HepG2 (cell line): ENCODE measurements around the gene PPP1R9B. TPM values are rescaled to one million over a fixed set of nuclear protein-coding genes. Genes with fewer than 3 reads are reported as not detected.

Experiments
- ATAC-seq: fragments of 200-7000 bp; cut with Tn5 transposase; 3 replicates; pipeline ENCODE4 v1.9.1; 2020; ENCODE audit warnings: mild to moderate bottlenecking, moderate library complexity
- BruUV-seq: library from RNA; stranded (reverse); fragments of 400-500 nt; replicated peaks from 2 replicates; lab custom pipeline; 2021; lab: Mats Ljungman, UMichigan
- CTCF ChIA-PET: fragments of 300-600 bp; formaldehyde crosslinking; extraction: SDS; loops from one replicate; lab custom pipeline; 2021; ENCODE audit warnings: low total read pairs, inconsistent platforms, low intra/inter-chr PET ratio; lab: Yijun Ruan, JAX
- POLR2A ChIA-PET: fragments of 350-600 bp; sonication (Branson Sonifier 250); formaldehyde crosslinking; loops from one replicate; lab custom pipeline; 2020; ENCODE audit warnings: antibody characterized with exemption, inconsistent platforms; lab: Yijun Ruan, JAX
- DNase-seq: peaks from one replicate; pipeline ENCODE4 v3.0.0-alpha.2; 2015; ENCODE audit warnings: low spot score
- FAIRE-seq: peaks from 3 replicates; lab custom pipeline; 2011; peaks lifted over from hg19 to GRCh38; lab: Jason Lieb, UNC
- H2AFZ ChIP-seq: one replicate; pipeline ENCODE4 v1.6.1; 2011; ENCODE audit warnings: low read length, inconsistent platforms
- H3K27ac ChIP-seq: fragments of 300-600 bp; 3 replicates; pipeline ENCODE4 v1.8.0; 2011; ENCODE audit warnings: mixed run types, mild to moderate bottlenecking, mixed read lengths, low read length, inconsistent platforms; ENCODE audit not compliant: insufficient read depth; ENCODE audit errors: extremely low read length
- H3K27me3 ChIP-seq, 2 experiments: fragments of 200-600 bp in 1 of 2; 2 replicates in 1 of 2; 3 replicates in 1 of 2; pipeline versions ENCODE4 v1.6.0 to v1.8.0; 2011; ENCODE audit warnings: low read length in 2 of 2, mild to moderate bottlenecking in 2 of 2, moderate library complexity in 2 of 2, inconsistent platforms in 1 of 2; ENCODE audit not compliant: insufficient read depth in 2 of 2, control insufficient read depth in 1 of 2
- H3K36me3 ChIP-seq, 2 experiments: fragments of 200-600 bp in 1 of 2; replicated peaks in 1 of 2; 2 replicates in 1 of 2; 3 replicates in 1 of 2; pipeline versions ENCODE4 v1.5.1 to v1.8.0; 2011; ENCODE audit warnings: low read length in 2 of 2, inconsistent platforms in 1 of 2; ENCODE audit not compliant: insufficient read depth in 2 of 2, control insufficient read depth in 1 of 2
- H3K4me1 ChIP-seq: 2 replicates; pipeline ENCODE4 v1.5.1; 2012; ENCODE audit warnings: low read length, inconsistent platforms; ENCODE audit not compliant: insufficient read depth
- H3K4me2 ChIP-seq: 2 replicates; pipeline ENCODE4 v1.6.0; 2011; ENCODE audit warnings: low read depth, low read length, inconsistent platforms
- H3K4me3 ChIP-seq, 3 experiments: fragments of 200-600 bp in 1 of 3; sonication (generic), shearing (Covaris generic) in 1 of 3; replicated peaks in 1 of 3; 2 replicates each; pipeline ENCODE4 v1.5.1; 2011 to 2016; ENCODE audit warnings: low read length in 3 of 3, inconsistent platforms in 2 of 3, low read depth in 2 of 3, mild to moderate bottlenecking in 2 of 3, control low read depth in 1 of 3, mixed read lengths in 1 of 3; ENCODE audit not compliant: insufficient read depth in 1 of 3
- H3K79me2 ChIP-seq: one replicate; pipeline ENCODE4 v1.6.1; 2011; ENCODE audit warnings: low read length, inconsistent platforms; ENCODE audit not compliant: insufficient read depth
- H3K9ac ChIP-seq: 2 replicates; pipeline ENCODE4 v1.6.0; 2011; ENCODE audit warnings: mild to moderate bottlenecking, low read depth, low read length, inconsistent platforms; ENCODE audit not compliant: insufficient read depth
- H3K9me3 ChIP-seq: 2 replicates; pipeline ENCODE4 v1.5.1; 2012; ENCODE audit warnings: mild to moderate bottlenecking, low read length
- H4K20me1 ChIP-seq: 2 replicates; pipeline ENCODE4 v1.6.0; 2011; ENCODE audit warnings: inconsistent platforms, mild to moderate bottlenecking, low read length, moderate library complexity; ENCODE audit not compliant: insufficient read depth
- AGO2 ChIP-seq: fragments of 200-400 bp; formaldehyde crosslinking; optimal IDR thresholded peaks from 2 replicates; pipeline ENCODE3; 2017; ENCODE audit warnings: mild to moderate bottlenecking, low read depth, low read length, moderate library complexity
- CREB1 ChIP-seq, 2 experiments: fragments of 450-650 bp in 1 of 2; IDR thresholded peaks; 2 replicates each; pipeline ENCODE4 v1.6.1; 2016 to 2017; ENCODE audit warnings: control low read depth in 1 of 2, mild to moderate bottlenecking in 1 of 2, missing compliant biosample characterization in 1 of 2, missing genetic modification characterization in 1 of 2
- FOXO4 ChIP-seq: sonication (generic); formaldehyde crosslinking; conservative IDR thresholded peaks from 2 replicates; pipeline ENCODE4 v1.8.1; 2023; ENCODE audit warnings: missing genetic modification reagents
- HNF4A ChIP-seq: sonication (generic); formaldehyde crosslinking; IDR thresholded peaks from 2 replicates; pipeline ENCODE4 v1.4.0; 2020; ENCODE audit warnings: missing genetic modification reagents
- ISL2 ChIP-seq: sonication (generic); formaldehyde crosslinking; IDR thresholded peaks from 2 replicates; pipeline ENCODE4 v1.5.0; 2020; ENCODE audit warnings: missing genetic modification reagents
- KLF15 ChIP-seq: sonication (generic); formaldehyde crosslinking; IDR thresholded peaks from 2 replicates; pipeline ENCODE4 v1.8.1; 2023; ENCODE audit warnings: borderline replicate concordance, mild to moderate bottlenecking, inconsistent platforms, missing genetic modification reagents, mixed read lengths
- POLR2AphosphoS5 ChIP-seq: IDR thresholded peaks from 2 replicates; pipeline ENCODE4 v1.6.1; 2012; ENCODE audit warnings: low read depth, low read length
- RXRB ChIP-seq: IDR thresholded peaks from 2 replicates; pipeline ENCODE4 v1.6.1; 2016; ENCODE audit warnings: borderline replicate concordance, missing genetic modification reagents, missing compliant biosample characterization
- SUZ12 ChIP-seq: fragments of 150-350 bp; IDR thresholded peaks from 2 replicates; pipeline ENCODE4 v1.6.1; 2014; ENCODE audit warnings: low read depth, low read length
- ZNF24 ChIP-seq: fragments of 450-650 bp; IDR thresholded peaks from 2 replicates; pipeline ENCODE4 v1.6.1; 2017; ENCODE audit warnings: antibody characterized with exemption, mild to moderate bottlenecking
- ZNF383 ChIP-seq: sonication (generic); formaldehyde crosslinking; IDR thresholded peaks from 2 replicates; pipeline ENCODE4 v1.4.0; 2020; ENCODE audit warnings: missing genetic modification reagents, mild to moderate bottlenecking, borderline replicate concordance
- WGBS: methylation state at CpG from one replicate; pipeline ENCODE4 v1.1.6; 2017; ENCODE audit warnings: low lambda C conversion rate; 5-methylcytosine and 5-hydroxymethylcytosine counted together
- in situ Hi-C: cut with HindIII; loops from 2 replicates; pipeline ENCODE4 v1.10.0; 2017; ENCODE audit warnings: low pct_unique_long_range_greater_than_20kb; ENCODE audit not compliant: extremely low pct_ligation_motif_present
- intact Hi-C: fragments of 100-400 bp; cut with micrococcal nuclease; formaldehyde crosslinking; loops from one replicate; pipeline ENCODE4 v1.10.0; 2022; ENCODE audit not compliant: unreplicated experiment
- polyA plus RNA-seq, 8 experiments: library from polyadenylated mRNA; depleted of rRNA in 3 of 8; stranded (reverse) in 7 of 8; unstranded in 1 of 8; fragments of >200 nt; fragmentation: Illumina TruSeq in 4 of 8; extraction: Trizol in 4 of 8; gene quantifications; 2 replicates each; pipeline versions ENCODE4 v1.2.1 to v1.2.3, GENCODE V29; 2011 to 2016; ENCODE audit warnings: low read depth in 4 of 8, missing spikeins in 1 of 8, mixed read lengths in 1 of 8; ENCODE audit not compliant: insufficient read depth in 1 of 8
- total RNA-seq, 5 experiments: library from RNA; depleted of rRNA; stranded (reverse); fragments of >200 nt; fragmentation: Illumina TruSeq; extraction: Trizol; gene quantifications; 2 replicates each; pipeline ENCODE4 v1.2.3, GENCODE V29; 2016; ENCODE audit warnings: low read depth in 1 of 5
- TF ChIP-seq, protein P1 (sequence below): sonication (generic); formaldehyde crosslinking; IDR thresholded peaks from 2 replicates; pipeline ENCODE4 v1.4.0; 2020; ENCODE audit warnings: missing genetic modification reagents, borderline replicate concordance
- TF ChIP-seq, protein P2 (sequence below): sonication (generic); formaldehyde crosslinking; IDR thresholded peaks from 2 replicates; pipeline ENCODE4 v1.5.1; 2020; ENCODE audit warnings: mild to moderate bottlenecking, missing genetic modification reagents, moderate library complexity

Gene PPP1R9B
- total and polyA plus RNA-seq, 2 of the 13 experiments (the other 11 are each of a cell fraction or from before 2014, with no cell fraction given), result 9.4 to 15.8 TPM

DNA sequence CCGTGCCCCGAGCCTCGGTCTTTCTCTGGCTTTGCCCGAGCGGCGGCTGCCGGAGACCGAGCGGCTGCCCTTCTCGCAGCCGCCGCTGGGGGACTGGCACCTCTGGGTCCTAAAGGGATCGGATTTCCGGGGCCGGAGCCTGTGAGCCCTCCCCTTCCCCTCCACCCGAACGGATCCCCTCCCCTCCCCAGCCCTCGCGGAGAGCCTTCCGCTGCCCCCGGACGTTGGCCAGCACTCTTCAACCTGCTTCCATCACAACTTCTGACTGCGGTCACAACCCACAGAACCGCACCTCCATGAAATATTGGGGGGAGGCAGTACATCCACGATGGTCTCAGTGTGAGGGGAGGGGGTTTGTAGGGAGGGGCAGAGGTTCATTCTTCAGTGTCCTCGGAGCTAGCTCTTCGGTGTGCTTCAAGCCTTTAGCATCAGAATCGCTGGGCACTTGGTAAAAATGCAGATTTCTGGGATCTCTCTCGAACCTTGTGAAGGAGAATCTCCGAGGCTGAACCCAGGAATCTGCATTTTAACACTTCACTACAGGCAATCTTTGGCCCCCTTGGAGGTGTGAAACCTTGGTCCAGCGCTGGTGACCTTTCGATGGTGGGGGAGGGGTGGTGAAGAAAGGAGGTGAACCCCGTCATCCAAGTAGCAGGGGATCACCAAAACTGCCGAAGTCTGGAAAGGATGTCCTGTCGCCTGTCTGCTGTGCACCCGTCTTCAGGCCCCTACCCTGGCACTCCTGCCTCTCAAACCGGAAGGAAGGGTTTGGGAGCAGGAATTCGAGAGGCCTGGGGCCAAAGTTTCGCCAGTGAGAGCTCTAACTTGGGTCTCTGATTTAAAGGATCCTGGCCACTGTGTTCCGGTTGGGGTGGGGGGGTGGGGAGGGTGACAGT, 812 bp upstream of the PPP1R9B start (continued):
- TF ChIP-seq KLF15 (CRISPR knock-in tag) (peak; percentile 54; the same call in 1 of the 2 replicates), ISL2 (CRISPR knock-in tag) (peak; percentile 47; the same call in 1 of the 2 replicates), RXRB (CRISPR knock-in tag) (0 out of 2 replicates have a peak, but pooled peaks have one; percentile 22)
- TF ChIP-seq, protein P1, sequence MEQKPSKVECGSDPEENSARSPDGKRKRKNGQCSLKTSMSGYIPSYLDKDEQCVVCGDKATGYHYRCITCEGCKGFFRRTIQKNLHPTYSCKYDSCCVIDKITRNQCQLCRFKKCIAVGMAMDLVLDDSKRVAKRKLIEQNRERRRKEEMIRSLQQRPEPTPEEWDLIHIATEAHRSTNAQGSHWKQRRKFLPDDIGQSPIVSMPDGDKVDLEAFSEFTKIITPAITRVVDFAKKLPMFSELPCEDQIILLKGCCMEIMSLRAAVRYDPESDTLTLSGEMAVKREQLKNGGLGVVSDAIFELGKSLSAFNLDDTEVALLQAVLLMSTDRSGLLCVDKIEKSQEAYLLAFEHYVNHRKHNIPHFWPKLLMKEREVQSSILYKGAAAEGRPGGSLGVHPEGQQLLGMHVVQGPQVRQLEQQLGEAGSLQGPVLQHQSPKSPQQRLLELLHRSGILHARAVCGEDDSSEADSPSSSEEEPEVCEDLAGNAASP (CRISPR knock-in tag), result 0 out of 2 replicates have a peak, but pooled peaks have one; percentile 21
- TF ChIP-seq, all 625 proteins: peak for 118

DNA sequence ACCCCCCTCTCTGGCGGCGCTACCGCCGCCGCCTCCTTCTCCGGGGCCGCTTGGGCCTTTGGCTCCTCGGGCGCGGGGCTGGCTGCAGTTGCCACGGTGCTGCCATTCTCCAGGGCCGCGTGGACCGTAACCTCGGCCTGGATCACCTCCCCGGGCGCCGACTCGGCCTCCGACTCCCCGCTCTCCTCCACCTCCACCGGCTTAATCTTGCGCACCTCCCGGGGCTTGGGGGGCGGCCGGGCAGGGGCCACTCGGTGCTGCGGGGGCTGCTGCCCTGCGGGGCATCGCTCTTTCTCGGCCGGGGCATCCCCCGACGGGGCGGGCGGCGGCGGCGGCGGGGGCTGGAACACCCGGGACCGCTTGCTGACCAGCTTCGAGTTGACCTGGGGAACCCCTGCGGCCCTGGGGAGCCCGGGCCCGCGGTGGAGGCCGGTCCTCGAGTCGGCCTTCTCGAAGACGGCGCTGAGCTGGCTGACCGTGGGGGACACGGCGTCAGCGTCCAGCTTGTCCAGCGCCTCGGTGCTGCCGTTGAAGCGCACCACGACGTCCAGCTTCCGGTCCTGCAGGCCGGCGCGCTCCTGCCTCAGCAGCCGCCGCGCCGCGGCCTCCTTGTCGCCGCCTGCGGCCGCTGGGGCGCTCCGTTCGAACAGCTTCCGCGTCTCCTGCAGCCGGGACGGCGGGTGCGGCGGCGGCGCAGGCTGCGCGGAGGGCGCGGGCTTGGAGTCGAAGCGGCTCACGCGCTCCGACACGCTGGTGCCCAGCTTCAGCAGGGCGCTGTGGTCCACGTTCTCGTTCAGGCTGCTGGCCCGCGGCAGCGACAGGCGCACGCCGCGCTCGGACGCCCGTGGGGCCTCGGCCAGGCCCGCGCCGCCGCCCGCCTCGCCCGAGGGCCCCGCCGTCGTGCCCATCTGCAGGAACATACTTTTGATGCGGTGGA, 792 bp downstream of the PPP1R9B start:
- ChIA-PET CTCF (interaction anchor here (1.5 kb wide), 1 partner anchor 56 kb away, joined by 3 read pairs; no protein-coding TSS in a partner anchor), POLR2A (interaction anchor here (0.9 to 2.0 kb wide), 3 partner anchors 26 to 55 kb away, joined by 3 to 8 read pairs (median 4); partner anchors contain the start of gene PDK2)
- Histone ChIP-seq H3K27me3 (no peaks in the 10 kb centered on the region; a peak in 2 of 5 replicates), H3K27ac (peak overlapping the region; percentile 95), H4K20me1 (peaks cover 11% of the 10 kb centered on the region; the same call in 1 of the 2 replicates), H3K4me1 (peaks cover 54% of the 10 kb centered on the region), H3K9me3 (no peaks in the 10 kb centered on the region), H3K36me3 (peaks cover 6 to 8% of the 10 kb centered on the region in 2 experiments; a peak in 4 of 5 replicates), H3K4me3 (peak overlapping the region; percentile 70 to 86 (median 84)), H3K79me2 (peaks cover 25% of the 10 kb centered on the region), H3K9ac (peak overlapping the region; percentile 83), H2AFZ (no peak overlapping the region), H3K4me2 (peak overlapping the region; percentile 100)
- intact Hi-C loops (no loop called here), in situ Hi-C loops (no loop called here)
- ATAC-seq (peak; percentile 6), DNase-seq (no peak), FAIRE-seq (no peak)
- no TSS peak for BruUV-seq
- 3% methylated on average over 45 of the region's 123 CpGs for WGBS
- TF ChIP-seq POLR2AphosphoS5 (no peak), HNF4A (CRISPR knock-in tag) (no peak), SUZ12 (no peak), ZNF24 (no peak), AGO2 (peak; percentile 14), FOXO4 (CRISPR knock-in tag) (peak; percentile 85; the same call in 1 of the 2 replicates), ZNF383 (CRISPR knock-in tag) (0 out of 2 replicates have a peak, but pooled peaks have one; percentile 46), CREB1 (IDR thresholded peaks at IDR 0.05) (no peak), CREB1 (CRISPR knock-in tag; IDR thresholded peaks at IDR 0.05) (no peak)
- TF ChIP-seq, protein P2, sequence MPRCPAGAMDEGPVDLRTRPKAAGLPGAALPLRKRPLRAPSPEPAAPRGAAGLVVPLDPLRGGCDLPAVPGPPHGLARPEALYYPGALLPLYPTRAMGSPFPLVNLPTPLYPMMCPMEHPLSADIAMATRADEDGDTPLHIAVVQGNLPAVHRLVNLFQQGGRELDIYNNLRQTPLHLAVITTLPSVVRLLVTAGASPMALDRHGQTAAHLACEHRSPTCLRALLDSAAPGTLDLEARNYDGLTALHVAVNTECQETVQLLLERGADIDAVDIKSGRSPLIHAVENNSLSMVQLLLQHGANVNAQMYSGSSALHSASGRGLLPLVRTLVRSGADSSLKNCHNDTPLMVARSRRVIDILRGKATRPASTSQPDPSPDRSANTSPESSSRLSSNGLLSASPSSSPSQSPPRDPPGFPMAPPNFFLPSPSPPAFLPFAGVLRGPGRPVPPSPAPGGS, result no peak; the same call in 1 of the 2 replicates
